Epithelial cell of esophagus (primary cell): ENCODE measurements around the gene GDF2.

ENCODE experiments used
- DNase-seq: peaks from one replicate; pipeline ENCODE4 v3.0.0; 2010; ENCODE audit warnings: low read depth
- H3K4me3 ChIP-seq: 2 replicates; pipeline ENCODE4 v1.5.1; 2011; ENCODE audit warnings: mild to moderate bottlenecking, low read length, control low read depth
- TF ChIP-seq, protein P1 (sequence below): IDR thresholded peaks from 2 replicates; pipeline ENCODE4 v1.5.1; 2011; ENCODE audit warnings: low read depth, mild to moderate bottlenecking, low read length, control low read depth, inconsistent platforms; ENCODE audit not compliant: insufficient read depth; ENCODE audit errors: missing control alignments

The GDF2 gene

GRCh38 chr10:47370878-47371277 lies 48.6 kb downstream of the GDF2 start:
- DNase-seq, result no peak
- H3K4me3 ChIP-seq, result no peak overlapping the region
- TF ChIP-seq, protein P1, sequence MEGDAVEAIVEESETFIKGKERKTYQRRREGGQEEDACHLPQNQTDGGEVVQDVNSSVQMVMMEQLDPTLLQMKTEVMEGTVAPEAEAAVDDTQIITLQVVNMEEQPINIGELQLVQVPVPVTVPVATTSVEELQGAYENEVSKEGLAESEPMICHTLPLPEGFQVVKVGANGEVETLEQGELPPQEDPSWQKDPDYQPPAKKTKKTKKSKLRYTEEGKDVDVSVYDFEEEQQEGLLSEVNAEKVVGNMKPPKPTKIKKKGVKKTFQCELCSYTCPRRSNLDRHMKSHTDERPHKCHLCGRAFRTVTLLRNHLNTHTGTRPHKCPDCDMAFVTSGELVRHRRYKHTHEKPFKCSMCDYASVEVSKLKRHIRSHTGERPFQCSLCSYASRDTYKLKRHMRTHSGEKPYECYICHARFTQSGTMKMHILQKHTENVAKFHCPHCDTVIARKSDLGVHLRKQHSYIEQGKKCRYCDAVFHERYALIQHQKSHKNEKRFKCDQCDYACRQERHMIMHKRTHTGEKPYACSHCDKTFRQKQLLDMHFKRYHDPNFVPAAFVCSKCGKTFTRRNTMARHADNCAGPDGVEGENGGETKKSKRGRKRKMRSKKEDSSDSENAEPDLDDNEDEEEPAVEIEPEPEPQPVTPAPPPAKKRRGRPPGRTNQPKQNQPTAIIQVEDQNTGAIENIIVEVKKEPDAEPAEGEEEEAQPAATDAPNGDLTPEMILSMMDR, result no peak

GRCh38 chr10:47371629-47372485 lies 49.6 kb downstream of the GDF2 start:
- TF ChIP-seq, protein P1, result no peak

GRCh38 chr10:47372726-47373125 lies 50.5 kb downstream of the GDF2 start:
- H3K4me3 ChIP-seq, result no peak overlapping the region
- no peak for DNase-seq
- TF ChIP-seq, protein P1, result no peak

More at GRCh38 chr10:47371629-47372485, 49.6 kb downstream of the GDF2 start:
- no peak for DNase-seq
- no peak overlapping the region for H3K4me3 ChIP-seq

DNA sequence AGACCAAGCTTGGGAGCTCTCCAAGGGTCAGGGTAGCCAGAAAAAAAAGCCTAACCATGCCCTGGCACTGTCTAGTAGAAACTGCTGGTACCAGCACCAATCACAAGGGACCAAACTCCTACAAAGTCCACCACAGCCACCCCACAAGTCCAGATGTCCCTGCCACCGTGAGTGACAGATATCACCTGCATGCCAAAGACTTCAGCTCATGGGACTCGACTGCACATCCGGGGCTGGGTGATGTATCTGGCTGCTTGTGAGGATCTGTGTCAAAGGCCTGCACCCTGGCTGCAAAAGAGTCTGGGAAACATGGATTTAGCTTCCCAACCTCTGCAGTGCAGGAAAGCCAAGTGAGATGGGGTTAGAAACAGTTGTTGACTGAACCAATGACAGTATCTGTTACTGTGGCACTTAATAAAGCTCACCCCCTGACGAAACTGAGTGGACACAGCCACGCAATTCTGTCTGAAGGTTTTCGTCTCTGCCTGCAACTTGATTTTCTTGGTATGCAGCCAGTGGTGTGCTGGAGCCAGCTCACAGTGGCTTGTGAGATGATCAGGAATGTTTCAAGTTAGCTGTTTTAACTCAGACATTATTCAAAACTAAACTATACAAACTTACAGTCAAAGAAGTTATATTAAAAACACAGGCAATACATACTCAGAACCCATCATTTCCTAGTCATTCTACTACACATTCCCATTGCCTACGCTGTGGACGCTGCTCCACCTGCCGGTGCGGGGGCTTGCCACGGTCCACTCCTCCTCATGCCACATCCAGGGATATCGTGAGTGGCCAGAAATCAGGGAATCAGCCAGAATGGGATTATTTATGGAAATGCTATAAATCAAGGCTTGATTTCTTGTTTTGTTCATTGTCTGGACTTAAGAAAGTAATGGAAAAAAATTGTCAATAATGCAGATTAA lies 52.6 kb downstream of the GDF2 start:
- DNase-seq, result no peak
- no peak overlapping the region for H3K4me3 ChIP-seq
- TF ChIP-seq, protein P1, result no peak

- no peak overlapping the region for H3K4me3 ChIP-seq
- no peak for DNase-seq
- TF ChIP-seq, protein P1, result no peak
Measured at GRCh38 chr10:47376522-47377220, 54.4 kb downstream of the GDF2 start.
